ENCODE measurements around the gene DSCAM.

DNA sequence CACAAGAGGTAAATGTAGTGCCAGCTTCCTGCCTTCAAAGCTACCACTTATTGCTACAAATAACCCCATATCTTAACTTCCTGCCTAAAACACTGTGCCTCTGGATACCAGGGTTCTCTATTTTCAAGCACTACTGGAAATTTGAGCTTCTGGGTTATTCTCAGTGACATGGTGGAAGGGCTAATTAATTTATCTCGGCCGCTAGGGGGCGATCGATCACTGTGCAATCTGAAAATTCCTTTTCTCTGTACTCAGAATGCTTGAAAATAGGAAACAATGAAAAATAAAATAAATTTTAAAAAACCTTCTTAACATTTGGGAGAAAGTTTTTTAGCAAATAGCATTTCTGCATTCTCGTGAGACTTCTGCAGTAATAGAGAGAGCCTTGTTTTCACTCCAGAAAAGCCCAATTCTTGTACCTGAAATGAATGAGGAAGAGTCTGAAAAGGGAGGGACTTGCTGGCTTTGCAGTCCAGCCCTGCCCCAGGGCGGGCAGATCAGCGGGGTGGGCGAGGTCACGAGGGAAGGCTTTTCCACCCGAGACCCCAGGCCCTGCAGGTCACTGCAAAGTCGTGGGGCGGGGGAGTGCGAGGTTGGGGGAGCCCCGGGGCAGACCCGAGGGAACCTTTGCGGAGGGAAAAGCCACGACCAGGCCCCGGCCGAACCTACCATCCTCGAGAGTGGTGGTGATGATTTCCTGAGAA is 703.0 kb downstream of the DSCAM start:
- TF ChIP-seq, protein P1, sequence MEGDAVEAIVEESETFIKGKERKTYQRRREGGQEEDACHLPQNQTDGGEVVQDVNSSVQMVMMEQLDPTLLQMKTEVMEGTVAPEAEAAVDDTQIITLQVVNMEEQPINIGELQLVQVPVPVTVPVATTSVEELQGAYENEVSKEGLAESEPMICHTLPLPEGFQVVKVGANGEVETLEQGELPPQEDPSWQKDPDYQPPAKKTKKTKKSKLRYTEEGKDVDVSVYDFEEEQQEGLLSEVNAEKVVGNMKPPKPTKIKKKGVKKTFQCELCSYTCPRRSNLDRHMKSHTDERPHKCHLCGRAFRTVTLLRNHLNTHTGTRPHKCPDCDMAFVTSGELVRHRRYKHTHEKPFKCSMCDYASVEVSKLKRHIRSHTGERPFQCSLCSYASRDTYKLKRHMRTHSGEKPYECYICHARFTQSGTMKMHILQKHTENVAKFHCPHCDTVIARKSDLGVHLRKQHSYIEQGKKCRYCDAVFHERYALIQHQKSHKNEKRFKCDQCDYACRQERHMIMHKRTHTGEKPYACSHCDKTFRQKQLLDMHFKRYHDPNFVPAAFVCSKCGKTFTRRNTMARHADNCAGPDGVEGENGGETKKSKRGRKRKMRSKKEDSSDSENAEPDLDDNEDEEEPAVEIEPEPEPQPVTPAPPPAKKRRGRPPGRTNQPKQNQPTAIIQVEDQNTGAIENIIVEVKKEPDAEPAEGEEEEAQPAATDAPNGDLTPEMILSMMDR (IDR thresholded peaks at IDR 0.05), result peak in 5 of 7 experiments; percentile 11 to 86 (median 63)
- TF ChIP-seq EP300 (IDR thresholded peaks at IDR 0.05) (no peak), POLR2AphosphoS5 (IDR thresholded peaks at IDR 0.05) (no peak), POLR2A (IDR thresholded peaks at IDR 0.05) (no peak)
